ENCODE data around the gene PDE7B.

Gene PDE7B

DNA sequence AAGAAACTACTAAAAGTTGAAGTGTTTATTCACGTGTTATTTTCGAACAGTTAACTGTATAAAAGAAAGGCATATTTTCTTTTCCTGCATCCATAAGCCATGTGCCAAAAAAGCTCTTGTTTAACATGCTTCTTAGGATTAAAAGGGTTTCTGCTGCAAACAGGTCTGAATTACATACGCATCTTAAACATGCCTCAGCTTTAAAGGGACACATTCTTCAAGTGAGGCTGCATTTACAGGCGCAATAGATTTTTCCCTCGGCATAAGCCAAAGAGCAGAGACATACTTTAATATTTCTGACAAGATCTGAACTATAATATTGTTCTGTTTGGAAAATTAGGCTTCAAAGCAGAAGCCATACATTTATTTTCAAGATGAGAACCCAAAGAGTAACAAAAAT lies 39.4 kb downstream of the PDE7B start:
- DNase-seq (ENCODE audit: low spot score), result no peak

DNA sequence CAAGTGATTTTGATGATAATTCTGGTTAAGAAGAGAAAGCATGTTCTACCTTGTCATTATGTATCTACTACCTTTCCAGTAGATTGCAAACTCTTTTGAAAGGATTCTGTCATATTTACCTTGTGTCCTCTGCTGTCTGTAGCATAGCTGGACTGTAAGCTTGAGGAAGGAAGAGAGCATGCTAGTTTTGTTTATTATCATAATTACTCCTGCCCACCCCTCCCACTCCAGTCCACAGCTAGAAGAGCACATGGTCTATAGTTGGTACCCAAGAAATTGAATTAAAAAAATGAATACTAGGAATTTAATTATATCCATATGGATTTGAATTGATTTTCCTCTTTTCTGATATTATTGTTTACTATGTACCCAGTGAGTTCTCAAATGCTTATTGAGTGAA lies 40.2 kb downstream of the PDE7B start:
- DNase-seq (ENCODE audit: low spot score), result no peak

- DNase-seq (ENCODE audit: low spot score), result no peak
These were observed 43.9 kb downstream of the PDE7B start for GRCh38 chr6:135895231-135895911.

DNA sequence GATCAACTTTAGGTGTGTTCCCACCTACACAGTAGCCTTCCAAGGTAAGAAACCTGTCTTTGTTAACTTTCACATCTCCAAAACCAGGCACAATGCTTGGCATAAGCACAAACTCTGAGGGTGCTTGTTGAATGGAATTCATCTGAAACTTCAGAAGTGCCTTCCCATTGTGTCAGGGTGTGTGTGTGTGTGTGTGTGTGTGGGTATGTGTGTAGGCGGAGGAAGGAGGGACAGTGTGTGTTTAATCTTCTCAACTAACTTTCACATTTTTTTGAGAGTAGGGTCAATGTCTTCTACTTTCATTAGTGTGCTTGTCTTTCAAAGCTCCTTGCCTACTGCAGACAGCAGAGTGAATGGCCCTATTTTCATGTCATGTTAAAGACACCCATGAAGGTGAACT lies 45.6 kb downstream of the PDE7B start:
- no peak for DNase-seq (ENCODE audit: low spot score)

- DNase-seq (ENCODE audit: low spot score), result no peak
These were observed 50.4 kb downstream of the PDE7B start for GRCh38 chr6:135901774-135902524.

DNA sequence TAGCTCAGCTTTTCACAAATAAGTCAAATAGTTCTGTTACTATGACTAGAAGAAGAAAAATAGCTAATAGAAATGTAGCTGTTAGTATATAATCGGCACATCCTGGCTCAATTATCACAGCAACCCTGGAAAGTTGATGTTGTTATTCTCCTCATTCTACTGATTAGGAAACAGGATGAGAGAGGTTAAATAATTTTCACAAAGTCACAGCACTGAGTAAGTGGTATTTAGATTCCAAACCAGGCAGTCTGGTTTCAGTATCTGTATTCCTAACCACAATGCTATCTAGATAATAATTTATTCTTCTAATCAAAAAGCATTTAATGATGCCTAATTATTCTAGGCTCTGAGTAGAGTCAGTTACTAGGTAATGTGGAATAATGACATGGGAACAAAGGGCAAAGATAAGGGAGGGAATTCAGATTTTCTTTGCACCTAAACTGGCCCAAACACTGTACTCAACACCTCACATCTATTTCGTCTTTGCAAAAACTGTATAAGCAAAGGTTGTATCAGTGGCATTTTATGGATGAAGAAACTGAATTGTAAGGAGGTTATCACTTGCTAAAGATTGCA lies 51.3 kb downstream of the PDE7B start:
- no peak for DNase-seq (ENCODE audit: low spot score)

- DNase-seq (ENCODE audit: low spot score), result no peak
These were observed 53.2 kb downstream of the PDE7B start for GRCh38 chr6:135904666-135905065.

DNA sequence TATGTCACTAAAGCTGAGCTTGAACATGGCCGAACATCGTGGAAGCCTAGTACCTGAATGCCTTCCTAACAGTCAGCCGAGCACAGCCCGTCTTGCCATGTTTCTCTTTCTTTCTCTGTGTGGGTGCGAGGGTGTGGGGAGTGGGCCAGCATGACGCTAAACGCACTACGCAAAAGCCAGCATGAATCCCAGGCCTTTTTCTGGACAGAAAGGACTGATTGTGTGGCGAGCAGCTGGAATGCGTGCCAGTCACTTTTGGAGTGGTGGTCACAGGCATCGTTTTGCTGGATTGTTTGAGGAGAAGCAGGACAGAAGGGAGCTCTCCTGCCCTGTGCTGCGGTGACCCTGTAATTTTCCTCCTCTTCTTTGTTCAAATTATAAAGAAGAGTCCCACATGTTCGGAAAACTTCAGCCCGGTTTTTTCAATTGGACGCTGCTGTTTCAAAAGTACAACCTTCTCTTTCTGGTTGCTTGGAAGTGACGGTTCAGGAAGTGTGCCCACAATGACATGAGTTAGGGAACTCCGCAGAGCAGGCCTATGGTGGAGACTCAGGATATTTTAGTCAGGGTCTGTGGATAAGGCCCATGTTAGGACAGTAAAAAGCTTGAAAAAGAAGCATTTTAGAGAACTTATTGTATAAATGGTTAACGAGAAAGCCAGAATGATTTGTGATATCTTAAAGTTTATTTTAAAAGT lies 54.3 kb downstream of the PDE7B start:
- DNase-seq (ENCODE audit: low spot score), result no peak

- DNase-seq (ENCODE audit: low spot score), result no peak
These were observed 55.0 kb downstream of the PDE7B start for GRCh38 chr6:135906542-135906941.

DNA sequence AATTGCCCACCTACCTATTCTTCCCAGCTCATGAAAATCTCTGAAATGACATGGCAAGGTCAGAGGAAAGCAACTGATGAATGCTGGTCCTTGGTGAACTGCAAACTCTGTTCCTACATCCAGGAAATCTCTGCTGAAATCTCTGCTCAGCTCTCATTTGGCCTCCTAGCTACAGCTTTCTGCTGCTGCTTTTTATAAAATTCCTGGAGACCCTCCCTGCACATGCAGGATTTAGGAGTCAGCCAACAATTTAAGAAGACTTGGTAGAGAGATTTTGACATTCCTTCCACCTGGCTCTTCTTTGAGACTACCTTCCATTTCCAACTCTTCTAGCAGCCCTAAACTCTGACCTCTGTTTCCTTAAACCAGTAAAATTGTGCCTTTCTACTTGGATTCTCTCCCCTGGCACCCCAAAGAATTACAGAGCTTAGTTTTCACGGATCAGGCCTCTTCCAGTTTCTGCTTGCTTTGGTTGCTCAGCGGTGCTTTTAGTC lies 55.5 kb downstream of the PDE7B start:
- DNase-seq (ENCODE audit: low spot score), result no peak

- DNase-seq (ENCODE audit: low spot score), result peak; percentile 71
These were observed 58.4 kb downstream of the PDE7B start for GRCh38 chr6:135909737-135910387.

DNA sequence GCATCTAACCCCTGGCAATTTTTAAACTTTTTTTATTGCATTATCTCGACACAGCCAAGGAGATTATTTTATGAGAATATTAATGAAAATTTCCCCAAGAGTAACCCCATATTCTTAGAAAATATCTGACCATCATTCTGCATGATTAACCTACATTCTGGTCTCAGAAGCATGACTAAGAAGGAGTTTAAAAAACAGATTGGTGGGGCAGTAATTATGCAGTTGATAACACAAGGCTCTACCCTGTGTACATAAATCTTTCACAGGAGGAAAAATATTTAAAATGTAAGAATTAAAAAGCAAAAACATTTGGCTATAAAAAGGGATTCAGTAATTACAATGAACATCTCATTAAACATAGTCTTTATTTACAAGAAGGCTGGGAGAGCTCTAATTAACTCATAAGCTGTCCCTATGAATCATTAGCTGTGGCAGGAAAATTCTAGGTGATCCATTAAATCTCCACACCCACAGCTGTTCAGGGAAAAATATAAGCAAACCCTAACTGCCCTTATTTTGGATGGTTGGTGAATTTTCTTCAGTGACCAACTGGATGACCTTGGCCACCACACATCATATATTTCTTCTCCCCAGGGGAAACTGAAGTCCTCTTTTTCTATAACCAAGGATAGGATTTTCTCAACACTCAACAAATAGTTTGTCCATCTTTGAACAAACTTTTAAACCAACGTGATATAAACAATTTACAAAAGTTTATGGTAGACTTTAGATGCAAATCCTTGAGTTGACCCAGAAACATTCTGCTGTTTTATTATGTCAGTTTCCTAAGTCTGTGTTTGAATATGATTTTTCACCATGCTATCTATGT lies 59.5 kb downstream of the PDE7B start:
- no peak for DNase-seq (ENCODE audit: low spot score)

DNA sequence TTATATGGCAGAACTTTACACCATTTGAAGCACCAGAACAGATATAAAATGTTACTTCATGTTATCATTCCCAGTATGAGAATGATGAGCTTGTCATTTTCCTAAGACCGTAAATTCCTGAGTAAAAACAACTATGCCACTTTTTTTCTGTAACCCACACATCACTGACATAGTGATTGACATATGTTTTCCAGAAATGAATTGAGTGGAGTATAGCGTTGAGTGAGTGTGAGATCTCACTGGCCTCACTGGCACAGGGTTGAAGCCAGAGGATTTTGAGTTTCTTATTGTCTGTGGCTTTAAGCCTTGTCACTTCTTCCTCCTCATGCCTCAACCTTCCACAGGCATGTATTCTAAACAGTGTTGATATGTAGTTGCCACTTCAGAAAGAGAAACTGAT lies 62.3 kb downstream of the PDE7B start:
- no peak for DNase-seq (ENCODE audit: low spot score)

DNA sequence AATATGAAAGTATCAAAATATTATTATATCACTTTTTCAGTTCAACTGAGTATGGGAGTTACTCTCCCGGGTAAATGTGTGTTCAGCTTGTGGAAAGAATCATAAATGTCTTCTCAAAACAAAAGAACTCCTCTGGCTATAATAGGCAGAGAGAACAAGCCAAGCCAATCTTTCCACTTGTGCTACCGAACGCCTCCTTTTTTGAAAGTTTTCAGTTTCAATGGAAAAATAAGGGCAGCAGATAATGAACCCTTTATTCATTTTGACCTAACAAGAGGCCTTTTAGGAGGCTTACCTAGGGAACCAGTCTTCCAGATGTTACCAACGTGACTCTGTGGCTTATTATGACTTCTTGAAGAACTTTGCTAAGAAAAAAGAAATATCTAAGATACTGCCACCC lies 67.5 kb downstream of the PDE7B start:
- DNase-seq (ENCODE audit: low spot score), result no peak

- no peak for DNase-seq (ENCODE audit: low spot score)
These were observed 69.2 kb downstream of the PDE7B start for GRCh38 chr6:135920689-135921088.

DNA sequence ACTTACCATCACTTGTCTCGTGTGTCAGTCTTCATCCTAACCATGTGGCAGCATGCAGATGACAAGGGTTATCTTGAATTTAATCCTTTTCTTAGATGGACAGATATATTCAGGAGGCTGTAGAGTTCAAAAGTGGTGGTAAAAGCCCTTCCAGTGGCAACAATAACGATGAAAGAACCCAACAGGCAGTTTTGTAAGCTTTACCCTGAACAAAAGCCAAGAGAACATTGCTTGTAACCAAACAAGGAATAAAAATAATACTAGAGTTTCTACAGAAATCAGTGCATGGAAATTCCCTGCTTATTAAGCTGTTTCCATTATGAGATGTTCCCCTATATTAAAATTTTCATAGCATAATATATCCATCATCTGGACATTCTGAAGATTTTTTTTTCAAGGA lies 69.7 kb downstream of the PDE7B start:
- DNase-seq (ENCODE audit: low spot score), result no peak

DNA sequence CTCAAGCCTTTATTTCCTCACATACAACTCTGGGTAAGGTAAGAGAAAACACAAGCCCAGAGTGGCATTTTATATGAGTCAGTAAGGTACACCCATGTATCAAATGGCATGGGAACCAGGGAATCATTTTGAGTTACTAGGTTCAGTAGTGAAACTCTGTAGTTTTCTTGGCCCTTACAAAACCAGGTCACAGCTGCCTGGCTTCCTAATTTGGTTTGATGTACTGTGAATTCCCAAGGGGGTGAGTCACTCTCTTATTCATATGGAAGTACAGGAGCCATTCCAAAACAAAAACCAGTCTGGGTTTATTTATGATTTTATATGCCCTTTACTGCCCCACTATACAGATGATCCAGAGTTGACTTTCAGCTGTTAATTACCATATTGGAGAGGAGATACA lies 70.7 kb downstream of the PDE7B start:
- no peak for DNase-seq (ENCODE audit: low spot score)

DNA sequence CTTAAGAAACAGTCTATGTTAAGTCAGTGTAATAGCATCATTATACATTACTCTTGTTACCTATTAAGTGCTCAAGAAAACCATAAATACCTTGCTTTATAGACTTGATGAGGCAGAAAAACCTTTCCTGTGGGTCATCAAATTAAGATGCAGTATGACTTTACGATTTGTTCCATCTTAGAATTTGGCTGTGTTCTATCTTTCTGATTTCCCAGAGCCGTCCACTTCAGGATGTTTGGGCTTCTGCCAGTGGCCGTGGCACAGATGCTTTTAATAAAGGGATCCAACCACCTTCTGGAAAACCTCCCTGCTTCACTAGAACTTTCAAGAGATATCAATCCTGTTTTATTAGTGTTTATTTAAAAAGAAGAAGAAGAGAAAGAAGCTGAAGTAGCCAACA lies 71.2 kb downstream of the PDE7B start:
- DNase-seq (ENCODE audit: low spot score), result no peak

- DNase-seq (ENCODE audit: low spot score), result no peak
These were observed 81.2 kb downstream of the PDE7B start for GRCh38 chr6:135932651-135933050.

DNA sequence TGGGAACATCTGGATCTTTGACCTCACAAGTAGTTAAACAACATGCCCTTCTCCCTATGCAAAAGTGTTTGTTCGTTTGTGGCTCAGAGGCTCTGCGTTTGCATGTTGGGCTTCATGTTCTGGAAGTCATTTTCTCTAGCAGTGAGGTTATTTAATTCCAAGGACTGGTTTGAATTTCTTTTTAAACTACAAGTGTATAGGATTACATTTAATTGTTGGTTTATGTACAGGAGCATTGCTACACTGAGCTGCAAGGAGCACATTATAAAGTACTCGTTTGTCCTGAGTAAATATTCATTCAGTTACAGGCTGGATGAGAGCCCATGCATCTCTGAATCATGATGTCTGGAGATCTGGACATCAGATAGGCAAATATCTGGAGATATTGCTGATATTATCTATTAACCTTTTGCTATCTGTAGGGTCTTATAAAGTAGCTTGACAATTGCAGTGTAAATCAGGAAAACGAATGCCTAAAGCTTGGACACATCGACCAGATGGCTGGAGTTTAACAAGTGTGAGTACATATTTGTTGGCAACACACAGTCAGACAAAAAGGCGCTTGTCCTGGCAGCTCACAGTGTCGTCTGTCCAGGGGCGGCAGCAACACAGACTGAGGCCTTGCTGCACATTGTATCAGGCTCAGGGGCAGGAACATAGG lies 84.6 kb downstream of the PDE7B start:
- no peak for DNase-seq (ENCODE audit: low spot score)

DNA sequence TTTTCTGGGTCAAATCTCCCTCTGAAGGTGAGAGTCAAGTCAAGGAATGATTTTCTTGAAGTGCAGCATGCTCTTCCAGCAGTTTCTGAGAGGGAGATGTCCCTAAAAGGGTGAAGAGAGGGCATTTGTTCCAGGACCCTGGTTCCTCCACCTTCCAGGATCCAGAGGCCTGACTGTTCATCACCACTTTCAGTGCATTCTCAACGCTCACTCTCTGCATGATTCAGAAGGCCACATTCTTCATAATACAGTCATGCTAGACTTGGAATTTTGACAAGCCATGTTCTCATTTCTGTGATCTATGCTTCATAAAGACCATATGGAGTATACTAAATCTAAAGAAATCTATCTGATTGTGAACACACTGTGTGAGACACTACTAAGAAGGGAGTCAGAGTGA lies 85.1 kb downstream of the PDE7B start:
- no peak for DNase-seq (ENCODE audit: low spot score)
